ENCODE measurements around the gene VPREB1.
"Not testable (repeated sequence)": the region's sequence is repeated elsewhere in the genome, so short reads cannot be mapped to it uniquely, and the experiment has no call there.

VPREB1 gene

GRCh38 chr22:22219140-22219996 is 25.2 kb upstream of the VPREB1 start:
- Histone ChIP-seq H3K27ac (ENCODE audit: low read depth, low read length) (no peak overlapping the region), H3K9ac (ENCODE audit: low read length) (no peak overlapping the region), H3K36me3 (ENCODE audit: control insufficient read depth, insufficient read depth, low read length) (no peaks in the 10 kb centered on the region), H3K27me3 (ENCODE audit: control insufficient read depth, insufficient read depth, low read length) (no peaks in the 10 kb centered on the region), H3K4me3 (ENCODE audit: low read length) (no peak overlapping the region), H3K4me1 (ENCODE audit: control insufficient read depth, insufficient read depth, low read length) (no peaks in the 10 kb centered on the region)

GRCh38 chr22:22221043-22221442 is 23.5 kb upstream of the VPREB1 start:
- not testable (repeated sequence) for H3K4me1 ChIP-seq (ENCODE audit: control insufficient read depth, insufficient read depth, low read length); H3K9ac ChIP-seq (ENCODE audit: low read length); H3K27me3 ChIP-seq (ENCODE audit: control insufficient read depth, insufficient read depth, low read length); H3K36me3 ChIP-seq (ENCODE audit: control insufficient read depth, insufficient read depth, low read length); H3K4me3 ChIP-seq (ENCODE audit: low read length); H3K27ac ChIP-seq (ENCODE audit: low read depth, low read length)

DNA sequence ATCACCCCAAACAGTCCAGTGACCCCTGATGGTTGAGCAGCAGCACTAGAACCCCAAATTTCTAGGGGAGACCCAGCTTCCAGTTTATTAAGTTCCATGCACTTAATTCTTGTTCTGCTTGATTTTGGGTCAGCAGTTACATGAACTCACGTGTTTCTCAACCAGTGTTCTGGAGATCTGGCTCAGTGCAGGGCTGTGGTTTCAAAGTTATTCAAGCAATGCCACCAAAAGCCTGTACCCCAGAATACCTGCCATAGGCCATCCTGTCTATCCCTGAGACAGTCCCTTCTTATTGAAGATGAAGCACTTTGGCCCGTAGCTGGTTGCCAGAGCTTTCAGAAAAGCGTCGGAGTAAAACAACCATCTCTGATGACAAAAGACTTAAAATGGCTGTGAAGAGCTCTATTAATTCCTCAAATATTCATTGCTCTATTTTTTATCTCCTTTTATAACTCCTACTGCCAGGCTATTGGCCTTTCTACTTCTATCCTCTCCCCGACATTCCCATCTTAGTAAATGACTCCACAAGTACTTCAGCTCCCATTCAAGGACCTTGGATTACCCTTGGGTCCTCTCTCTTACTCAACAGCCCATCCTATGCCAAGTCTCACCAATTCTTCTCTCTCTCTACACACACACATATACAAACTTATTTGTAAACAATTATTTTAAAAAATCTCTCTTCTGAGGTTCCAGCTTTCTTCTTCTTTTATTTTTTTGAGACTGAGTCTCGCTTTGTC is 18.0 kb upstream of the VPREB1 start:
- Histone ChIP-seq H3K4me3 (ENCODE audit: low read length) (no peak overlapping the region), H3K9ac (ENCODE audit: low read length) (no peak overlapping the region), H3K27ac (ENCODE audit: low read depth, low read length) (no peak overlapping the region), H3K27me3 (ENCODE audit: control insufficient read depth, insufficient read depth, low read length) (no peaks in the 10 kb centered on the region), H3K36me3 (ENCODE audit: control insufficient read depth, insufficient read depth, low read length) (no peaks in the 10 kb centered on the region), H3K4me1 (ENCODE audit: control insufficient read depth, insufficient read depth, low read length) (no peaks in the 10 kb centered on the region)

GRCh38 chr22:22228421-22228820 is 16.2 kb upstream of the VPREB1 start:
- H3K9ac ChIP-seq (ENCODE audit: low read length), result no peak overlapping the region
- H3K27ac ChIP-seq (ENCODE audit: low read depth, low read length), result no peak overlapping the region
- H3K36me3 ChIP-seq (ENCODE audit: control insufficient read depth, insufficient read depth, low read length), result no peaks in the 10 kb centered on the region
- no peak overlapping the region for H3K4me3 ChIP-seq (ENCODE audit: low read length)
- no peaks in the 10 kb centered on the region for H3K4me1 ChIP-seq (ENCODE audit: control insufficient read depth, insufficient read depth, low read length)
- H3K27me3 ChIP-seq (ENCODE audit: control insufficient read depth, insufficient read depth, low read length), result no peaks in the 10 kb centered on the region

DNA sequence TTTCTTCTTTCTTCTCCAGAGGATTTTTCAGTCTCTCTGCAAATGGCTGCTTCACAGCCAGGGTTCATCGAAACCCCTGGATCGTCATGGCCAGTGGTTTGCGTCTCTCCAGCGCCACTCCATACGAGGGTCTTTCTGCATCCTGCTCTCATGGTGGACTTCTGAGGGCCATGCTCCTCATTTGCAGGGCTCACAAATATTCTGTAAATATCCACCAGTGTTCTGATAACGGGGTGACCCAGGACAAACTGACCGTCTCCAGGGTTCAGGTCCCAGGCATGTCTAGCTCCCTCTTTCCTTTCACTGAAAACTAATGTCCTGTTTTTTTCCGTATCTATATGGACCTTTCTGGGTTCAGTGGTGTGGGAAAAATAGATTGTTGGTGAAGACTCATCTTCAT is 15.7 kb upstream of the VPREB1 start:
- Histone ChIP-seq H3K36me3 (ENCODE audit: control insufficient read depth, insufficient read depth, low read length) (no peaks in the 10 kb centered on the region), H3K27ac (ENCODE audit: low read depth, low read length) (no peak overlapping the region), H3K4me1 (ENCODE audit: control insufficient read depth, insufficient read depth, low read length) (no peaks in the 10 kb centered on the region), H3K4me3 (ENCODE audit: low read length) (no peak overlapping the region), H3K9ac (ENCODE audit: low read length) (no peak overlapping the region), H3K27me3 (ENCODE audit: control insufficient read depth, insufficient read depth, low read length) (no peaks in the 10 kb centered on the region)

DNA sequence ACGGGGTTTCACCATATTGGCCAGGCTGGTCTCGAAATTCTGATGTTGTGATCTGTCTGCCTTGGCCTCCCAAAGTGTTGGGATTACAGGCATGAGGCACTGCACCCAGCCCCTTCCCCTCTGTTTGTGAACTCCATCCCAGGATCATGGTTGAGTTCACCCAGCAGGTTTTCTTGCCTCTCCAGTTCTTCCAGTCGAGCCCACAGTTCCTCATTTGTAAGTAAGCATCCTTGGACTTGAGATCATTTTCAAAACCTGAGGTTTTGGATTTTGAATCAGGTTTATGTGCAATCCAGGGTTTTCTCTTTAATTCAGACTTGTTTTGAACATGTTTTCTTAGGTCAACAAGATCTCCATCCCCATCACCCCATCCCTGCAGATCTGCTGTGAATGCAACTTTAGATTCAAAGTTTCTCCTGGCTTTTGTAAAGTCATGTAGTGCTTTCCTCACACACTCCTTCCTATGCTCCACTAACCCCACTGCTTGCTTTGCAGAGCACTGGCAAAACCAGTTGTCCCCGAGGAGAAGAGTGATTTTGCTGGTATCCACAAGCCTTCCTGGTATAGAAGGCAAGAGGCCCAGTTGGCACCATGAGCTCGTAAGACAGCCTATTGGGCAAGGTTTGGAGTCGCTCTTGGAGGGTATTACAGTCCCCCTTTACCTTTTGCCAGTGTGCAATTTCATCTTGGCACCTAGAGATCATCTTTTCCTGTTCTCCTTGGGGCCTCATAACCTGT is 14.7 kb upstream of the VPREB1 start:
- no peak overlapping the region for H3K4me3 ChIP-seq (ENCODE audit: low read length)

GRCh38 chr22:22230438-22230837 is 14.1 kb upstream of the VPREB1 start:
- Histone ChIP-seq H3K4me3 (ENCODE audit: low read length) (no peak overlapping the region), H3K27ac (ENCODE audit: low read depth, low read length) (no peak overlapping the region), H3K9ac (ENCODE audit: low read length) (no peak overlapping the region), H3K27me3 (ENCODE audit: control insufficient read depth, insufficient read depth, low read length) (no peaks in the 10 kb centered on the region), H3K36me3 (ENCODE audit: control insufficient read depth, insufficient read depth, low read length) (no peaks in the 10 kb centered on the region), H3K4me1 (ENCODE audit: control insufficient read depth, insufficient read depth, low read length) (no peaks in the 10 kb centered on the region)

More for the DNA sequence above, 14.7 kb upstream of the VPREB1 start:
- Histone ChIP-seq H3K4me1 (ENCODE audit: control insufficient read depth, insufficient read depth, low read length) (no peaks in the 10 kb centered on the region), H3K27me3 (ENCODE audit: control insufficient read depth, insufficient read depth, low read length) (no peaks in the 10 kb centered on the region), H3K27ac (ENCODE audit: low read depth, low read length) (no peak overlapping the region), H3K9ac (ENCODE audit: low read length) (no peak overlapping the region), H3K36me3 (ENCODE audit: control insufficient read depth, insufficient read depth, low read length) (no peaks in the 10 kb centered on the region)

DNA sequence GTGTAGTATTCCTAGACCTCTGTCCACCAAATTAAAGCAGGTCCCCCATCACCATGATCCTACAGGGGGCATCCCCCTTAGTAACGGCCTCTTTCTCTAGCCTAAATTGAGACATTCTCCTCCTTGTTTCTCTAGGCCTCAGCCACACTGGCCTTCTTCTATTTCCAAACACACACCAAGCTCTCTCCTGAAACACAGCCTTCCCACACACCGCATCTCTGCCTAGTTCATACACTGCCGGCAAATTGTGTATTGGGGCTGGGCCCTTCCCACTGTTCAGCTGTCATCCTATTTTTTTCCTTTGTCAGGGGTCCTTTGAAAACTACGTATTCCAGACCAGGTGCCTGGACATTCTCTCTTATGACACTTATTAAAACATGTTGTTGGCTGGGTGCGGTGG is 11.5 kb upstream of the VPREB1 start:
- H3K27ac ChIP-seq (ENCODE audit: low read depth, low read length), result no peak overlapping the region
- no peaks in the 10 kb centered on the region for H3K4me1 ChIP-seq (ENCODE audit: control insufficient read depth, insufficient read depth, low read length)
- no peaks in the 10 kb centered on the region for H3K36me3 ChIP-seq (ENCODE audit: control insufficient read depth, insufficient read depth, low read length)
- no peak overlapping the region for H3K9ac ChIP-seq (ENCODE audit: low read length)
- no peaks in the 10 kb centered on the region for H3K27me3 ChIP-seq (ENCODE audit: control insufficient read depth, insufficient read depth, low read length)
- H3K4me3 ChIP-seq (ENCODE audit: low read length), result no peak overlapping the region

- H3K36me3 ChIP-seq (ENCODE audit: control insufficient read depth, insufficient read depth, low read length), result no peaks in the 10 kb centered on the region
- H3K9ac ChIP-seq (ENCODE audit: low read length), result no peak overlapping the region
- no peaks in the 10 kb centered on the region for H3K4me1 ChIP-seq (ENCODE audit: control insufficient read depth, insufficient read depth, low read length)
- no peaks in the 10 kb centered on the region for H3K27me3 ChIP-seq (ENCODE audit: control insufficient read depth, insufficient read depth, low read length)
- no peak overlapping the region for H3K27ac ChIP-seq (ENCODE audit: low read depth, low read length)
- H3K4me3 ChIP-seq (ENCODE audit: low read length), result no peak overlapping the region
Observed at GRCh38 chr22:22235558-22235957, 9.0 kb upstream of the VPREB1 start.

GRCh38 chr22:22237521-22237920 is 7.1 kb upstream of the VPREB1 start:
- no peaks in the 10 kb centered on the region for H3K27me3 ChIP-seq (ENCODE audit: control insufficient read depth, insufficient read depth, low read length)
- no peak overlapping the region for H3K27ac ChIP-seq (ENCODE audit: low read depth, low read length)
- H3K36me3 ChIP-seq (ENCODE audit: control insufficient read depth, insufficient read depth, low read length), result no peaks in the 10 kb centered on the region
- H3K9ac ChIP-seq (ENCODE audit: low read length), result no peak overlapping the region
- H3K4me1 ChIP-seq (ENCODE audit: control insufficient read depth, insufficient read depth, low read length), result no peaks in the 10 kb centered on the region
- H3K4me3 ChIP-seq (ENCODE audit: low read length), result no peak overlapping the region

DNA sequence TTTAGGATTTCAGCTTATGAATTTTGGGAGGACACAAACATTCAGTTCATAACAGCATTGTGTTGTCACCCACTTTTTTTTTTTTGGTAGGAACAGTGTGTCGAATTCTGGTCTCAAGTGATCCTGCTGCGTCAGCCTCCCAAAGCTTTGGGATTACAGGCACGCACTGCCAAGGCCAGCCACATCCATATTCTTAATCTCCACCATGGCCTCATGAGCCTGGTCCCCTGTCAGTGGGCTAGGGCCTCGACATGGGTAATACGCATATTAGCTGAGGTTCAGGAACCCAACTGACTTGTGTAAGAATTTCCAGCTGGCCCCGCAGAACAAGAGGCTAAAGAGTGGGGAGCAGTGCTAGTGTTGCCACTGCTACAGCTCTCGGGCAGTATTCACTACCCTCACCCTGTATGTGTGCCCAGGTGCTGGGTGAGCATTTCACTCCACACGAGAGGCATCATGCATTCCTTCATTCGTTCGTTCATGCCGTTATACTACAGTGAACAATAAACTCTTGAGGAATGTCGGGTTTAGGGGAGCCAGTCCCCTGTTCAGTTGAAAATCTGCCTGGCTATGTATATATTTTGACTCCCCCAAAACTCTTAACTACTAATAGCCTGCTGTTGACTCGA is 5.2 kb upstream of the VPREB1 start:
- Histone ChIP-seq H3K27ac (ENCODE audit: low read depth, low read length) (no peak overlapping the region), H3K4me3 (ENCODE audit: low read length) (no peak overlapping the region), H3K9ac (ENCODE audit: low read length) (no peak overlapping the region), H3K4me1 (ENCODE audit: control insufficient read depth, insufficient read depth, low read length) (no peaks in the 10 kb centered on the region), H3K36me3 (ENCODE audit: control insufficient read depth, insufficient read depth, low read length) (no peaks in the 10 kb centered on the region), H3K27me3 (ENCODE audit: control insufficient read depth, insufficient read depth, low read length) (no peaks in the 10 kb centered on the region)

- no peak overlapping the region for H3K9ac ChIP-seq (ENCODE audit: low read length)
- H3K4me1 ChIP-seq (ENCODE audit: control insufficient read depth, insufficient read depth, low read length), result no peaks in the 10 kb centered on the region
- no peaks in the 10 kb centered on the region for H3K27me3 ChIP-seq (ENCODE audit: control insufficient read depth, insufficient read depth, low read length)
- H3K4me3 ChIP-seq (ENCODE audit: low read length), result no peak overlapping the region
- H3K27ac ChIP-seq (ENCODE audit: low read depth, low read length), result no peak overlapping the region
- H3K36me3 ChIP-seq (ENCODE audit: control insufficient read depth, insufficient read depth, low read length), result no peaks in the 10 kb centered on the region
Observed at GRCh38 chr22:22241554-22241898, 3.1 kb upstream of the VPREB1 start.
